Astrocyte (in vitro differentiated cells and primary cell): ENCODE measurements around the gene MARF1. TPM values are rescaled to one million over a fixed set of nuclear protein-coding genes. Genes with fewer than 3 reads are reported as not detected.
"Not testable (repeated sequence)": the region's sequence is repeated elsewhere in the genome, so short reads cannot be mapped to it uniquely, and the experiment has no call there.

ENCODE experiments used
- DNase-seq: peaks from one replicate; pipeline ENCODE4 v3.0.0-alpha.2; 2010; ENCODE audit warnings: low read depth
- FAIRE-seq: peaks from 2 replicates; lab custom pipeline; 2011; peaks lifted over from hg19 to GRCh38; lab: Jason Lieb, UNC
- H2AFZ ChIP-seq: 2 replicates; pipeline ENCODE4 v1.6.0; 2012; ENCODE audit warnings: low read depth, low read length, inconsistent platforms
- H3K27ac ChIP-seq: 2 replicates; pipeline ENCODE4 v1.5.1; 2011; ENCODE audit warnings: low read depth, low read length, inconsistent platforms
- H3K27me3 ChIP-seq: 2 replicates; pipeline ENCODE4 v1.6.0; 2011; ENCODE audit warnings: low read length, inconsistent platforms; ENCODE audit not compliant: insufficient read depth
- H3K36me3 ChIP-seq: 2 replicates; pipeline ENCODE4 v1.5.1; 2011; ENCODE audit warnings: low read length, inconsistent platforms; ENCODE audit not compliant: insufficient read depth
- H3K4me1 ChIP-seq: 2 replicates; pipeline ENCODE4 v1.5.1; 2011; ENCODE audit warnings: low read length, inconsistent platforms; ENCODE audit not compliant: insufficient read depth
- H3K4me2 ChIP-seq: 2 replicates; pipeline ENCODE4 v1.6.0; 2012; ENCODE audit warnings: low read length, inconsistent platforms
- H3K4me3 ChIP-seq: 2 replicates; pipeline ENCODE4 v1.5.1; 2011; ENCODE audit warnings: low read depth, mild to moderate bottlenecking, low read length, inconsistent platforms; ENCODE audit not compliant: insufficient read depth
- H3K79me2 ChIP-seq: 2 replicates; pipeline ENCODE4 v1.6.0; 2012; ENCODE audit warnings: mild to moderate bottlenecking, low read length, inconsistent platforms; ENCODE audit not compliant: insufficient read depth
- H3K9ac ChIP-seq: 2 replicates; pipeline ENCODE4 v1.6.0; 2012; ENCODE audit warnings: mild to moderate bottlenecking, low read length, inconsistent platforms
- H3K9me3 ChIP-seq: 2 replicates; pipeline ENCODE4 v1.5.1; 2012; ENCODE audit warnings: low read depth, mild to moderate bottlenecking, low read length, inconsistent platforms; ENCODE audit not compliant: insufficient read depth
- H4K20me1 ChIP-seq: 2 replicates; pipeline ENCODE4 v1.6.0; 2012; ENCODE audit warnings: low read length, inconsistent platforms; ENCODE audit not compliant: insufficient read depth
- H3K27ac Mint-ChIP-seq: one replicate; pipeline ENCODE4 v1.8.0; 2021; ENCODE audit warnings: mild to moderate bottlenecking, mixed read lengths; ENCODE audit not compliant: unreplicated experiment
- H3K27me3 Mint-ChIP-seq: one replicate; pipeline ENCODE4 v1.8.0; 2021; ENCODE audit warnings: low read depth, mixed read lengths; ENCODE audit not compliant: unreplicated experiment
- H3K36me3 Mint-ChIP-seq: one replicate; pipeline ENCODE4 v1.8.0; 2021; ENCODE audit warnings: low read depth, mixed read lengths; ENCODE audit not compliant: unreplicated experiment
- H3K4me1 Mint-ChIP-seq: one replicate; pipeline ENCODE4 v1.8.0; 2021; ENCODE audit warnings: low read depth, mixed read lengths; ENCODE audit not compliant: unreplicated experiment
- H3K4me3 Mint-ChIP-seq: one replicate; pipeline ENCODE4 v1.8.0; 2021; ENCODE audit warnings: mild to moderate bottlenecking, moderate library complexity, mixed read lengths; ENCODE audit not compliant: unreplicated experiment
- H3K9me3 Mint-ChIP-seq: one replicate; pipeline ENCODE4 v1.8.0; 2021; ENCODE audit warnings: mild to moderate bottlenecking, mixed read lengths; ENCODE audit not compliant: unreplicated experiment
- CTCF ChIP-seq: IDR thresholded peaks from 2 replicates; pipeline ENCODE4 v1.5.1; 2011; ENCODE audit warnings: low read depth, mild to moderate bottlenecking, inconsistent platforms, low read length, moderate library complexity; ENCODE audit not compliant: insufficient read depth
- EZH2 ChIP-seq: IDR thresholded peaks from 2 replicates; pipeline ENCODE4 v1.6.1; 2012; ENCODE audit warnings: mild to moderate bottlenecking, low read length, inconsistent platforms; ENCODE audit not compliant: insufficient read depth
- total RNA-seq: library from RNA; stranded (reverse); gene quantifications from 2 replicates; pipeline ENCODE4 v1.2.1, GENCODE V29; 2021

Gene MARF1
- total RNA-seq, 1 donor from 2014 or later = 47.4 TPM

DNA sequence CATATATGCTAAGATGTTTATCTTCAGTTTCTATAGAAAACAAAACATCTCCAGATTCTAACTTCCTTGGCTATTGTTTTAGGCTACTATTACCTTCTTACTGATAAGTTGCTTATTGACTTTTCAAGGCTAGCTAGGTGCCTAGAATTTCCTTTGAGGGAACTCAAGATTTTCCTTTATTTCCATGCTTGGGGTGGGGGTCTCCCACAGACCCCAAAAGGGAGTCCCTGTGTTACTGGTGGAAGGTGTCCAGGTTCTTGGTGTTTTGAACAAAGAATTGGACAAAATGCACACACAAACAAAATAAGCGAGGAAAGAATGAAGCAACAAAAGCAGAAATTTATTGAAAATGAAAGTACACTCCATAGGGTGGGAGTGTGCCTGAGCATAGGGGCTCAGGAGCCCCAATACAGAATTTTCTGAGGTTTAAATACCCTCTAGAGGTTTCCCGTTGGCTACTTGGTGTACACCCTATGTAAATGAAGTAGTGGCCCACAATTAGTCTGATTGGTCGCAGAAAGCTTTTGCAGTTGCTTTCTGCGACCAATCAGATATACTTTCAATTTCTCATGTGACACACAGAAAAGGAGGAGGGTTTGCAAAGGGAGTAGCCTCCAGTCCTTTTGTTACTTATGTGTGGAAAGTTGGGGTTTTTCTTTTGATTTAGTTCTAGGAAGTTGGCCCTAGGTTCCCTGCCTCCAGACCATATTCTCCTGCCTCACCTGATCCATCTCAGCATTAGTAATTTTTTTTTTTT is 67.5 kb downstream of the MARF1 start:
- FAIRE-seq = no peak
- H3K27me3 Mint-ChIP-seq = no peaks in the 10 kb centered on the region
- no peak overlapping the region for H2AFZ ChIP-seq
- no peak overlapping the region for H3K4me3 Mint-ChIP-seq
- no peak overlapping the region for H3K27ac ChIP-seq
- H3K36me3 ChIP-seq = no peaks in the 10 kb centered on the region
- H3K9me3 Mint-ChIP-seq = no peaks in the 10 kb centered on the region
- H3K9me3 ChIP-seq = no peaks in the 10 kb centered on the region
- DNase-seq = no peak
- H3K79me2 ChIP-seq = no peaks in the 10 kb centered on the region
- H3K4me3 ChIP-seq = no peak overlapping the region
- no peak overlapping the region for H3K9ac ChIP-seq
- H3K4me2 ChIP-seq = no peak overlapping the region
- TF ChIP-seq EZH2 = no peak
- TF ChIP-seq CTCF = no peak
- H3K4me1 Mint-ChIP-seq = no peaks in the 10 kb centered on the region
- no peaks in the 10 kb centered on the region for H3K27me3 ChIP-seq
- H4K20me1 ChIP-seq = peaks cover 6% of the 10 kb centered on the region
- no peak overlapping the region for H3K27ac Mint-ChIP-seq
- H3K36me3 Mint-ChIP-seq = peaks cover 27% of the 10 kb centered on the region
- no peaks in the 10 kb centered on the region for H3K4me1 ChIP-seq

DNA sequence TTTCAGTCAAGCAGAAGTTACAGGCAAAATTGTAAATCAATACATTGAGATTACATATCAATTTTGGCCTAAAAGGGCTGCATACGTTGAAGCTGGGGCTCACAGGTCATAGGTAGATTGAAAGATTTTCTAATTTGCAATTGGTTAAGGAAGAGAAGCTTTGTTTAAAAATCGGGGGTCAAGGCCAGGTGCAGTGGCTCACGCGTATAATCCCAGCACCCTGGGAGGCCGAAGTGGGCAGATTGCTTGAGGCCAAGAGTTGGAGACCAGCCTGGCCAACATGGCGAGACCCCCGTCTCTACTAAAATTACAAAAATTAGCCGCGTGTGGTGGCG is 68.4 kb downstream of the MARF1 start:
- no peaks in the 10 kb centered on the region for H3K4me1 ChIP-seq
- H3K27me3 Mint-ChIP-seq = no peaks in the 10 kb centered on the region
- DNase-seq (no peak), FAIRE-seq (no peak)
- no peak overlapping the region for H3K27ac Mint-ChIP-seq
- H3K4me1 Mint-ChIP-seq = no peaks in the 10 kb centered on the region
- H3K27ac ChIP-seq = no peak overlapping the region
- no peak overlapping the region for H3K4me3 ChIP-seq
- no peak overlapping the region for H3K9ac ChIP-seq
- peaks cover 9% of the 10 kb centered on the region for H4K20me1 ChIP-seq
- no peaks in the 10 kb centered on the region for H3K36me3 ChIP-seq
- peaks cover 27% of the 10 kb centered on the region for H3K36me3 Mint-ChIP-seq
- H3K79me2 ChIP-seq = no peaks in the 10 kb centered on the region
- H3K9me3 Mint-ChIP-seq = no peaks in the 10 kb centered on the region
- TF ChIP-seq EZH2 (no peak), CTCF (no peak)
- H3K27me3 ChIP-seq = no peaks in the 10 kb centered on the region
- H3K4me2 ChIP-seq = no peak overlapping the region
- H3K9me3 ChIP-seq = no peaks in the 10 kb centered on the region
- H2AFZ ChIP-seq = no peak overlapping the region
- H3K4me3 Mint-ChIP-seq = no peak overlapping the region

GRCh38 chr16:15573896-15574613 is 68.9 kb downstream of the MARF1 start:
- H3K27me3 Mint-ChIP-seq = not testable (repeated sequence)
- H3K36me3 Mint-ChIP-seq = peaks cover 25% of the 10 kb centered on the region

More at GRCh38 chr16:15573896-15574613, 68.9 kb downstream of the MARF1 start:
- H4K20me1 ChIP-seq, H3K36me3 ChIP-seq, H3K4me1 Mint-ChIP-seq, H3K4me3 Mint-ChIP-seq, H3K9me3 Mint-ChIP-seq, H3K4me3 ChIP-seq, H3K9me3 ChIP-seq, H3K27ac Mint-ChIP-seq, H2AFZ ChIP-seq, DNase-seq, H3K4me2 ChIP-seq, H3K79me2 ChIP-seq, H3K27ac ChIP-seq, FAIRE-seq, H3K4me1 ChIP-seq, H3K27me3 ChIP-seq, H3K9ac ChIP-seq: not testable (repeated sequence)
